PC-3 (cell line): ENCODE measurements around the gene PRDM15. TPM values are rescaled to one million over a fixed set of nuclear protein-coding genes. Genes with fewer than 3 reads are reported as not detected.

Source experiments
- ATAC-seq: fragments of 200-7000 bp; cut with Tn5 transposase; 2 replicates; pipeline ENCODE4 v1.9.1; 2020; ENCODE audit warnings: mild to moderate bottlenecking, moderate library complexity
- BruUV-seq: library from RNA; stranded (reverse); fragments of 400-500 nt; replicated peaks from 2 replicates; lab custom pipeline; 2021; lab: Mats Ljungman, UMichigan
- CTCF ChIA-PET: fragments of 300-600 bp; sonication (Branson Sonifier 250); formaldehyde crosslinking; loops from one replicate; lab custom pipeline; 2022; ENCODE audit warnings: antibody characterized with exemption; lab: Charles Lee
- POLR2A ChIA-PET: fragments of 300-600 bp; sonication (Branson Sonifier 250); formaldehyde crosslinking; loops from one replicate; lab custom pipeline; 2022; ENCODE audit warnings: antibody characterized with exemption; ENCODE audit not compliant: unreplicated experiment; lab: Charles Lee
- DNase-seq: peaks from one replicate; pipeline ENCODE4 v3.0.0-alpha.2; 2015
- H2AFZ ChIP-seq: fragments of 300-600 bp; sonication (generic); 2 replicates; pipeline ENCODE4 v1.6.0; 2016; ENCODE audit warnings: antibody characterized with exemption, low read length
- H3F3A ChIP-seq: fragments of 300-600 bp; sonication (generic); one replicate; pipeline ENCODE4 v1.6.0; 2017; ENCODE audit warnings: antibody characterized with exemption, low read length, control low read depth, mild to moderate bottlenecking; ENCODE audit not compliant: unreplicated experiment
- H3K27ac ChIP-seq: fragments of 300-600 bp; sonication (generic); 2 replicates; pipeline ENCODE4 v1.5.1; 2016; ENCODE audit warnings: mild to moderate bottlenecking, low read length
- H3K27me3 ChIP-seq: fragments of 300-600 bp; sonication (generic); 2 replicates; pipeline ENCODE4 v1.6.1; 2016; ENCODE audit warnings: low read length, mixed read lengths
- H3K36me3 ChIP-seq: fragments of 300-600 bp; sonication (generic); 2 replicates; pipeline ENCODE4 v1.6.1; 2016; ENCODE audit warnings: low read depth, mixed run types, low read length, mixed read lengths
- H3K4me1 ChIP-seq: fragments of 300-600 bp; sonication (generic); 2 replicates; pipeline ENCODE4 v1.5.1; 2016; ENCODE audit warnings: low read length; ENCODE audit not compliant: insufficient read depth
- H3K4me2 ChIP-seq: fragments of 300-600 bp; sonication (generic); 2 replicates; pipeline ENCODE4 v1.6.0; 2016; ENCODE audit warnings: low read length
- H3K4me3 ChIP-seq: fragments of 300-600 bp; sonication (generic); 2 replicates; pipeline ENCODE4 v1.5.1; 2016; ENCODE audit warnings: mild to moderate bottlenecking, low read length, mixed read lengths
- H3K79me2 ChIP-seq: fragments of 300-600 bp; sonication (generic); 2 replicates; pipeline ENCODE4 v1.6.1; 2017; ENCODE audit warnings: low read length, mixed read lengths
- H3K9ac ChIP-seq: fragments of 300-600 bp; sonication (generic); 2 replicates; pipeline ENCODE4 v1.6.0; 2016; ENCODE audit warnings: mild to moderate bottlenecking, low read length
- H3K9me2 ChIP-seq: fragments of 300-600 bp; sonication (generic); replicated peaks from 2 replicates; pipeline ENCODE4 v1.6.1; 2016; ENCODE audit warnings: mixed run types, low read length, mixed read lengths
- H3K9me3 ChIP-seq: fragments of 300-600 bp; sonication (generic); 2 replicates; pipeline ENCODE4 v1.6.1; 2016; ENCODE audit warnings: low read length, mixed read lengths
- H4K20me1 ChIP-seq: fragments of 300-600 bp; sonication (generic); 2 replicates; pipeline ENCODE4 v1.6.1; 2016; ENCODE audit warnings: low read length, mixed read lengths
- CTCF ChIP-seq: fragments of 300-600 bp; sonication (generic); conservative IDR thresholded peaks from 2 replicates; pipeline ENCODE4 v1.5.1; 2017; ENCODE audit warnings: antibody characterized with exemption, low read depth, mild to moderate bottlenecking, low read length
- EZH2 ChIP-seq: fragments of 300-600 bp; sonication (generic); IDR thresholded peaks from one replicate; pipeline ENCODE4 v1.6.1; 2017; ENCODE audit warnings: antibody characterized with exemption, mild to moderate bottlenecking, low read length; ENCODE audit not compliant: unreplicated experiment
- EZH2phosphoT487 ChIP-seq: fragments of 300-600 bp; sonication (generic); IDR thresholded peaks from 2 replicates; pipeline ENCODE4 v1.6.1; 2018; ENCODE audit warnings: mild to moderate bottlenecking, antibody characterized with exemption, low read length, borderline replicate concordance
- intact Hi-C: fragments of 100-400 bp; cut with micrococcal nuclease; formaldehyde crosslinking; loops from 2 replicates; pipeline ENCODE4 v1.9.0; 2023
- total RNA-seq: library from RNA; depleted of rRNA; stranded (reverse); fragments of >200 nt; gene quantifications from 2 replicates; pipeline ENCODE4 v1.2.3, GENCODE V29; 2014

PRDM15 gene
- total RNA-seq, 1 experiment from 2014 or later: 13.4 TPM

DNA sequence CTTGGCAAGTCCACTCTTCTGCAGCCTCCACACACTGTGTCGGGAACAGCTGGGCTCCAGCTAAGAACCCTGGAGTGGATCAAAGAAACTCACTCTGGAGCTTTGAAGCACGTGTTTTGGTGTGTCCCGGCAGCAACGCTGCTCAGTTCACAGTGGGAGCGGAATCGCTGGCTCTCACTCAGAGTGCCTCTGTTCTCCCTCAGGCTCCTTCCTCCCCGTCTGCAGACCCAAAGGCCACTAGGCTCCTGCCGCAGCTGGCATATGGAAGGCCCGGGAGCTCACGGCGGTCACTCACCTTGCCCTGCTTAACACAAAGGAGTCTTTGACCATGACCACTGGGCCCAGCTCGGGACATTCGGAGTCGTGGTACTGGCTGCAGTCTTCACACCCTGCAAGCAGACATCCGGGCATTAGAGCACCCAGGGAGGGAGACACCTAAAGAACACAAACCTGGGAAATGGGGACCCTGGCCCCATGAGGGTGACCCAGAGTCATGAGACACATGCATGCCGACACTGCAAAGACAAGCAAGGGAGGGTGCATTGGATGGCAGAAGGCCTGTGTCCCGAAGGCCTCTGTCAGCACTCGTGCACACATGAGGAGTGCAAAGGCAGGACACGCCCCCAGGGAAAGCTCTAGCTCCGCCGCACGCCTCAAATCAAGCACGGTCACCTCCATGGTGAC is 19.7 kb downstream of the PRDM15 start:
- intact Hi-C loops: no loop called here
- peaks cover 13% of the 10 kb centered on the region for H3K4me1 ChIP-seq
- no peaks in the 10 kb centered on the region for H3K9me3 ChIP-seq
- ATAC-seq (no peak), DNase-seq (no peak)
- no peak overlapping the region for H3K4me2 ChIP-seq
- no peak overlapping the region for H3K27ac ChIP-seq
- H3K27me3 ChIP-seq: no peaks in the 10 kb centered on the region
- H3K4me3 ChIP-seq: no peak overlapping the region
- POLR2A ChIA-PET: no interaction called here
- H3K9ac ChIP-seq: no peak overlapping the region
- no peak overlapping the region for H2AFZ ChIP-seq
- peaks cover 10% of the 10 kb centered on the region for H3K36me3 ChIP-seq
- no peaks in the 10 kb centered on the region for H4K20me1 ChIP-seq
- no TSS peak for BruUV-seq
- CTCF ChIA-PET: no interaction called here
- H3K9me2 ChIP-seq: no peaks in the 10 kb centered on the region
- TF ChIP-seq EZH2 (no peak), EZH2phosphoT487 (no peak), CTCF (no peak)
- H3F3A ChIP-seq: no peaks in the 10 kb centered on the region
- peaks cover 28% of the 10 kb centered on the region for H3K79me2 ChIP-seq

DNA sequence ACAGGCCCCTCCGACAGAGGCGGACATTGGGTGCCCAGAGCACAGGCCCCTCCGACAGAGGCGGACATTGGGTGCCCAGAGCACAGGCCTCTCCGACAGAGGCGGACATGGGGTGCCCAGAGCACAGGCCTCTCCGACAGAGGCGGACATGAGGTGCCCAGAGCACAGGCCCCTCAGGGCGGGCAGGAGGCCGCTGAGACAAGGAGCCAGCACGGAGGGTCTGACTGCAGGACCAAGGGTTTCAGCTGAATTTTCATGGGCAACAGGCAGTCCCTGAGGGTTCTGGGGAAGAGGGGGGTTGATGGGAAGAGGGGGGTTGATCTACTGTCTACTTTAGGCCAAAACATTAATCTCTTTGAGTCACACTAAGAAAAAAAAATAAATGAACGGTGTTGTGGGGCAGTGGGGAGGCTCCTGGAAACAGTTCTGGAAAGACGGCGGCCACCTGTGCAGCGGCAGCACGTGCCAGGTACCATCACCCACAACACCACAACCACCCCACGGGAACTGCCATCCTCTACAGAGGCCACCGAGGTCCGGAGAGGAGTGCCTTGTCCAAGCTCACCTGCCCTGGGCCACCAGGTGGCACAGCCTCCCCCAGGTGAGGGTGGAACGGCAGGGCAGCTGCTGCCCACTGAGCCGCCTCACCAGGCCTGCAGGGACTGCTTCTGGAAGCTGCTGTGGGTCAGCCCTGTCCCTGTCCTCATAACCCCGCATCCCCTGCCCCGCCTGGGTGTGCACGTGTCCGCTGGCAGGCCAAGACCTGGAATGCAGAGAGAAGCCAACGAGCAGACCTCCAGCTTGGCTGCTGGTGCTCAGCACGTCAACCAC is 20.5 kb downstream of the PRDM15 start:
- DNase-seq: no peak
- no peak overlapping the region for H2AFZ ChIP-seq
- H3K27ac ChIP-seq: no peak overlapping the region
- ChIA-PET CTCF (no interaction called here), POLR2A (no interaction called here)
- ATAC-seq: no peak
- H3K36me3 ChIP-seq: peaks cover 12% of the 10 kb centered on the region
- H3K4me1 ChIP-seq: peaks cover 12% of the 10 kb centered on the region
- H3K4me3 ChIP-seq: no peak overlapping the region
- H3K27me3 ChIP-seq: no peaks in the 10 kb centered on the region
- peaks cover 22% of the 10 kb centered on the region for H3K79me2 ChIP-seq
- H3K4me2 ChIP-seq: no peak overlapping the region
- no TSS peak for BruUV-seq
- TF ChIP-seq EZH2phosphoT487: no peak
- no peak for TF ChIP-seq CTCF
- TF ChIP-seq EZH2: no peak
- no peaks in the 10 kb centered on the region for H3K9me2 ChIP-seq
- H4K20me1 ChIP-seq: no peaks in the 10 kb centered on the region
- no peaks in the 10 kb centered on the region for H3F3A ChIP-seq
- H3K9ac ChIP-seq: no peak overlapping the region
- no peaks in the 10 kb centered on the region for H3K9me3 ChIP-seq
- intact Hi-C loops: no loop called here
